Stimulated activated CD4-positive, alpha-beta T cell treated with anti-CD3 and anti-CD28 coated beads, Interleukin-2, amount 100 ng/mL, for 48 hours (primary cell): ENCODE results near the gene MRFAP1L1.
"Not testable (repeated sequence)": the region's sequence is repeated elsewhere in the genome, so short reads cannot be mapped to it uniquely, and the experiment has no call there.

ENCODE experiments used
- DNase-seq, 2 donors: peaks; one replicate each; pipeline ENCODE4 v3.0.0-alpha.2; 2020

Gene MRFAP1L1

DNA sequence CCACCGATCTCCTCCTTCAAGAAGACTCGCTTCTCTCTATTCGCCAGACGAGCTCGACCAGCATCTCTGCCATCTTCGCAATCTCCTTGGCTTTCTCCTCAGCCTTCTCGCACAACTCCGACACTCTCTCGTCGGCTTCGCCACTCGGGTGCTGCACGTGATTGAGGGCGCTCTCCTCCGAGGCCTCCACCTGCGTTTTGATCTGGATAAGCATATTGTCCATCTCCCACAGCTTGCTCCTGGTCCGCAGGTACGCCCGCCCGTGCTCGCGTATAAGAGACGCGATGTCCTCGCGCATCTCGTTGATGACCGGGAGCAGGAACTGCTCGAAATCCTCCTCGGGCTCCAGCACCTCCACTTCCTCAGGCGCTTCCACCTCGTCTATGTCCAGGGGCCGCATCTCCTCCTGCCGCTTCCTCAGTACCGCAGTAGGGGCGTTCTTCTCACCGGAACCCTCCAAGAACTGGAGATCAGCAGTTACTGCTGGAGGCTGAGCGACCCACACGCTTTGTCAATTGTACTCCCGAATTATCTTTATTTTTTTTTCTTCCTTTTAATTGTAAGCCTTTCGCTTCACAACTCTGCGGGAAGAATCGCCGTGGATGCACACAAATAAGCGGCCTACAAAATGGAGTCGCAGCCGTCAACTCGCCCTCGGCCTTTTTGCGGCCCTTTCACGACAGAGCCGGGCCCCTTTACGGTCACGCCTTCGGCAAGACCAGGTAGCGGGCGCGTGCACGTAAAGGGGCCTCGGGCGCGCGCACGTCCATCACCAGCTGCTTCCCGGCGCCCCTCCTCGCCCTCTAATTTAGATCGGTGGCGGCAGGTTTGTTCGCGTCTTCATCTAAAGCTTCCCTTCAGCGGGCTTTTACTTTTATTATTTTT is at the start of gene MRFAP1L1:
Gene MRFAP1L1 (minus strand): TSS at position 636 of the 885 bp plus-strand sequence. CDS start 236 bp downstream, at position 400.
- peak; percentile 93 to 96 for DNase-seq

DNA sequence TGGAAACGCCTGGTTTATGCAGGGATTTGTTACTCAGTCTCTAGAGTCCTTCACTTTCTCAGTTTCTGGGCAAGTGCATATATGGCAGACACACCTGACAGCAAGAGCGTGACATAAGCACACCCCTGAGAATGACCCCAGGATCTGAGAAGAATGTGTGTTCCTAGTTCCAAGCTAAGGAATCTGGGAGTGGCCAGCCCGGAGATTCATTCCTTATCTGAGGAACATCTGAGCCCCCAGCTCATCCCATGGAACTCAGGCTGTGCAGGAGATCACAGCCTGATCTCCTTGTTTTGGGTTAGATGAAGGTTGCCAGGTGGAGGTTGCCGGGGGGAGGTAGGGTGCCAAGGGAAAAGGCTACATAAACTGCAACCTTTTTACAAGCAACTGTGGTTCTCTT is 49.1 kb upstream of the MRFAP1L1 start:
- no peak for DNase-seq

DNA sequence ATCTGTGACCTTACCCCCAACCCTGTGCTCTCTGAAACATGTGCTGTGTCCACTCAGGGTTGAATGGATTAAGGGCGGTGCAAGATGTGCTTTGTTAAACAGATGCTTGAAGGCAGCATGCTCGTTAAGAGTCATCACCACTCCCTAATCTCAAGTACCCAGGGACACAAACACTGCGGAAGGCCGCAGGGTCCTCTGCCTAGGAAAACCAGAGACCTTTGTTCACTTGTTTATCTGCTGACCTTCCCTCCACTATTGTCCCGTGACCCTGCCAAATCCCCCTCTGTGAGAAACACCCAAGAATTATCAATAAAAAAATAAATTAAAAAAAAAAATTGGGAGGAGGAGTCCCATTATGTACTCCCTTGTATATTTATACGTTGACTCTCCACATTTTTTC is 46.7 kb upstream of the MRFAP1L1 start:
- DNase-seq: not testable (repeated sequence)

DNA sequence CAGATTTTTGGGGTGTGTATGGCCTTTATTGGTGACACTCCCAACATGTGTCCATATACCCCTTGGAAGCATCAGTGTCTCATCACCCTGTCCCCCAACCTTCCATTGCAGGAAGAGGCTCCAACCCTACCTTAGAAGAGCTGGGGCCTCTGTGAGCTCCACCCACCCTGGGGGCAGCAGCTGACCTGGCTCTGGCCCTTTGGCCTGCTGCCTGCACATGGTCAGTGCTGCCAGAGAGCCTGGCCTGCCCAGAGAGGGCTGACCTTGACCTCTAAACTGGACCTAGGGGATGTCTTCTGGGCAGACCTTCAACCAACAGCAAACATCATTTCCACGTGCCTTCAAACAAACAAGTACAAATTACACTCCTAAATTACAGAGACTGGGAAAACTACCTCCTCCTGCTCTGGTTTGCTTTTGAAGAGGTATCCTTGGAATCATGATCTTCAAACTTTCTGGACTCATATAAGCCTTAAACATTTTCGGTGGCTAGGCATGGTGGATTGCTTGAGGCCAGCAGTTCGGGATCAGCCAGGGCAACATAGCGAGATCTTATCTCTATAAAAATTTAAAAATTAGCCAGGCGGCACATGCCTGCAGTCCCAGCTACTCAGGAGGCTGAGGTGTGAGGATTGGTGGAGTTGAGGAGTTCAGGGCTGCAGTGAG is 45.6 kb upstream of the MRFAP1L1 start:
- no peak for DNase-seq

DNA sequence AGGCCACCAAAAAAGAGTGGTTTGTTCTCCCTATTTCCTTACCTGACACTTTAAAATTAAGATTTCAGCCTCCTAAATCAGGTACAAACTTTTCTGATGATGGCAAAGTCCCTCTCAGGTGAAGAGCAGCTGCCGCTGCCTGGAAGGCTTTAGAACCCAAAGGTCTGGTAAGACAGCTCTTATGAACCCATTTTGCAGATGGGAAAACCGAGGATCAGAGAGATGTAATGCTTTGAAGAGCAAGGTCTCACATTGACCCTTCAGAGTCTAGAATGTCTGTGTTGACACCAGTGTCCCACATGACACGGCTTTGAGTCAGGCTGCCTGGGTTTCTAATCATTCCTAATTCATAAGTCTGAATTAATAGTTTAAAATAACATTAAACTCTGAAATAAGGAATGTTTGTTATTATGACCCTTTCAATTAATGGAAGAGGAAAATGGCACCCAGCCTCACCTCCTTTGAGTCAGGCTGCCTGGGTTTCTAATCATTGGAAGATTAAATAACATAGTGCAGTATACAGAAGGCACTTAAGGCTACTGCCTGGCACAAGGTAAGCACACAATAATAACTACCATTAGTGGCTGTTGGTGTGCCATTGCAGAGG is 44.9 kb upstream of the MRFAP1L1 start:
- DNase-seq: no peak

DNA sequence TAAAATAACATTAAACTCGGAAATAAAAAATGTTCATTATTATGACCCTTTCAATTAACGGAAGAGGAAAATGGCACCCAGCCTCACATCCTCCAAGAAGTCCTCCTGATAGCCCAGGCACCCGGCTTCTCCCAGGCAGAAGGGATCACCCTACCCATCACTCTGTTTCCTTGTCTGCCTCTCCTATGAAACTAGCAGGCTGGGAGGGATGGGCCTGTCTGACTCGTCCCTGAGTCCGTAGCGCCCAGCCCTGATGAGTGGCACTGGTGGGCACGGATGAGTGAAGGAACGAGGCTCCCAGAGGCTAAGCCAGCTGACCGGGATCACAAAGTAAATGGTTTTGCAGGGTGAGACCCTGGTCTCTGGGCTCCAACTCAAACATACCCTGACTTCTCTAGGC is 44.2 kb upstream of the MRFAP1L1 start:
- no peak for DNase-seq

DNA sequence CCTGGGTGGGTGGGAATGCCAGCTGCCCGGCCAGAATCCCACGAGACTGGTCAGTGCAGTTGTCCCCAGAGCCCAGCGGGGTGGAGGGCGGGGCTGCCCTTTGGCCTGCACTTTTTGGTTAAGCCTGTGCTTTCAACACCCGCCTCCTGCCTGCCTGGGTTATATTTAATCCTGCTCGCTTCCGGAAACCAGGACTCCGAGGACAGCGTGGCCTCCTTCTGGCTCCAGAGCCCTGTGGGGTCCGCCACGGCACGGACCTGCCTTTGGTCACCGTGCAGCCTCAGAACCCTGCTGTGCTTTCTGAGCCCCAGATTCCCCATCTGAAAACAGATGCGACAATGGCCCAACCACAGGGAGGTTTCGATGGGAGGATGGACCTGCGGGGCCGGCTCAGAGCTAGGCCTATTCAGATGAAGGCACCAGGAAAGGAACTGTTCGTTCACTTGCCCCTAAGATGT is 43.5 kb upstream of the MRFAP1L1 start:
- DNase-seq: no peak

DNA sequence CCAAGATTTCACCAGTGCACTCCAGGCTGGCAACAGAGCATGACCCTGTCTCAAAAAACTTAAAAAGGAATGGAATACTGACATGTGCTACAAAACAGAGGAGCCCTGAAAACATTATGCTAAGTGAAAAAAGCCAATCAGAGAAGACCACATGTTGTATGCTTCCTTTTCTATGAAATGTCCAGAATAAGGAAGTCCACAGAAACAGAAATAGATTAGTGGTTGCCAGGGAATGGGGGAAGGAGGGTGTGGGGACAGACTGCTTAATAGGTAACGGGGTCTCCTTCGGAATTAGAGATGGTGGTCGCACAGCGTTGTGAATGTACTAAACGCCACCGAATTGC is 42.8 kb upstream of the MRFAP1L1 start:
- no peak for DNase-seq

DNA sequence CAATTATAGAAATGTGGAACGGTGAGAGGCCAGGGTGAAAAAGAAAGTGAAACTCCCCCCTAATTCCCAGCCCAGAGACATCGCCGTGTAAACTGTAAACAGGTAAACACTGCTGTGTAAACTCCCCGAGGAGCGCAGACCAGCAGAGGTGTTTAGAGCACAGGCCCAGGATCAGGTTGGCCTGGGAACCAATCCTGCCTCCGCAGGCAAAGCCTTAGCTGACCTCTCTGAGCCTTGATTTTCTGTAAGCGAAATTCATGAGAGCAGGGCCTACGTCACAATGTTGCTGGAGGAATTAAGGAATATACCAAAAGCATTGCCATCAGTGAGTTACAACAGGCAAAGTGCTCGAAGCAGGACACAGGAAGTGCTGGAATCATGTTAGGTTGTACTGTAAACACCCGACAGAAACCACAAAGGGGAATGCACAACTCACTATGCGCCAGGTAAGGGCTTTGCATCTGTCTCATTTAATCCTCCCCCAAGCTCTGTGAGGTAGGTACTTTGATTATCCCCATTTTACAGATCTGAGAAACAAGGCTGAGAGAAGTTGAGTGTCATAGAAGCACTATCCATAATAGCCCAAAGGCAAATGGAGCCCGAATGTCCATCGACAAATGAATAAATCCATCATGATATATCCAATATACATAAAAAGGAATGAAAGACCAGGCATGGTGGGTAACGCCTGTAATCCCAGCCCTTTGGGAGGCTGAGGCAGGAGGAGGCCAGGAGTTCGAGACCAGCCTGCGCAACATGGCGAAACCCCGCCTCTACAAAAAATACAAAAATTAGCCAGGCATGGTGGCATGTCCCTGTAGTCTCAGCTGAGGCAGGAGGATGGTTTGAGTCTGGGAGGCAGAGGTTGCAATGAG is 42.2 kb upstream of the MRFAP1L1 start:
- DNase-seq: no peak

DNA sequence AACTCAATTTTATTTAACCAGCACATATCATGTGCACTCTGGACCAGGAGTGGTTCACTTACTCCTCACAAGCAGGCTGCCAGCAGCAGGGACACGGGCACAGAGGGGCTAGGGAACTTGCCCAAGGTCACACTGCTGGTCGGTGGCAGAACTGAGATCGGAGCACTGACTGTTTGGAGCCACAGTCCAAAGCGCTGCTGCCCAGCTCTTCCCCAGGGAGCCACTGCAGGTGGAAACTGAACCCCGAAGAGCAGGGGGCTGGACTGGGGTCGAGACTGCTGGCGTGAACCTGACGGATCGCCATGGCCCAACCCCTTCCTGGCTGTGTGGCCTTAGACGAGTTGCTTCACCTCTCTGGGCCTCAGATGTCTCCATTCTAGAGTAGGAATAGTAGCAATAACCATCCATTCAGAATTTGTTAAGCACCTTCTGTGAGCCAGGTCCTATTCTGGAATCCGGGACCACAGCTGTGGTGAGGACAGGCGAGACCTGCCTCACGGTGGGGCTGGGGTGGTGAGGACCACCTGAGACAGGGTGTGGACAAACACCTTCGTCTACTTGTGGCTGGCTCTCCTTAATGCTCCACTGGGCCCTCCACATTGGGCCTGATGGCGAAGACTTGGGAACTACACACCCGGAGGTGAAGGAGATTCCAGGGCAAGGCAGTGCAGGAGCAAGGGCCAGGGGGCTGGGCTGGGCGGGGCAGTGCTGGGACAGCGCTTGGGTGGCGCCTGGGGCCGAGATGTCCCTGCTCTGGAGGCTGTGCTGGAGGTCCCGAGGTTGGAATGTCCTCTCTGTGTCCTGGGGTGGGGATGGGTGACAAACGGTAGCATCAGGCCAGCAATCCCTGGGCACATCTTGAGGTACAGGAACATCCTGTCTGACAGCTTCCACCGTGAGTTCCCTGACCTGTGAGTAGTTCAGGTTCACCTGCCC is 40.9 kb upstream of the MRFAP1L1 start:
- DNase-seq: no peak

DNA sequence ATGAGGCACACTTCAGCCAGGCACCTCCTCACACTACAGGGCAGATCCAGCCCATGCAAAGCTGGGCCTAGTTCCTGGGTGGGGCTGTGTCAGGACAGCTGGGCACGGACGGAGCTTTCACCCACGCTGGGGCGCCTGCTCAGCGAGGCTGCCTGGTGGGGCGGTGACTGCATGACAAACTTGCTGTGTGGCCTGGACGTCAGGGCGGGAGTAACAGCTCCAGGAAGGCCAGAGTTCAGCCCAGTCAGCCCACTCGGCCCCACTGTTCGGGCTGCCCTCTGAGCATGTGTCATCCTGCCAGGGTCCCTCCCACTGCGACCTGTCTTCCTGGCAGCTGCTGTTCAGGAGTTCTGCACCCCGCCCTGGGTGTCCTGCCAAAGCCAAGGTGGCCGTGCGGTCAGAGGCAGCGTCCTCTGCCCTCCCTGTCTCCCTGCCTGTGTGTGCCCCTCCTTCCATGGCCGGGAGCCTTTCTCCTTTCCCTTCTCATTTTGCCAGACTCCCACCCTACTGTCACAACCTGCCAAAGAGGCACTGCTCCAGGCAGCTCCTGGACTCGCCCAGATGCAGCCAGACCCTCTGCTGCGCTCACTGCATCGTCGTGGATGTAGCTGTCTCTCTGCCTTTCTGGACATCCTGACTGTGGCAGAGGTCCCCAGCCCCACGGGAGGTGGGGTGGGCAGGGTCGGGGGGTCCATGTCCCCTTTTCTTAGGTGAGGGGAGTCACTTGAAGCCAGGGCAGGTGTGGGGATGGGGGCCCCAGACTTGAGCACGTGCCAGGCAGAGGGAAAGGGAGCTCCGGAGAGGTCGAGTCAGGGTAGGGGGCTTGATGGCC is 39.9 kb upstream of the MRFAP1L1 start:
- no peak for DNase-seq

DNA sequence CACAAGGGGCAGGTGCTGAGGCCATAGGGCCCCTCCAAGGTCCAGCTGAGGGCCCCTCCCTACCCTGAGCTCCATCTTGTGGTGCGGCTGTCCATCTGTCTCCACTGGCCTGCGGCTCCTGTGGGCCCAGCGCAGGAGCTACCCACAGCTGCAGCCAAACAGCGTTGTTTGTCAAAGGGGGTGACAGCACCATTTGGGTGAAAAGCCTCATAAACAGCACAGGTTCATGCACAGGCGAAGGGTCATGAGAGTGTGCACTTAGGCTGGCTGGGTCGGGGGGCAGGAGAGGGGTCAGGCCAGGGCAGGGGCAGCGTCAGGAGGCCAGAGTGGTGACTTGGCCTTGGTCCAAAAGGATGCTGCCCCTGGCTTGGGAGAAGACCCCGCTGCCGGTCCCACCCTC is 38.6 kb upstream of the MRFAP1L1 start:
- no peak for DNase-seq

DNA sequence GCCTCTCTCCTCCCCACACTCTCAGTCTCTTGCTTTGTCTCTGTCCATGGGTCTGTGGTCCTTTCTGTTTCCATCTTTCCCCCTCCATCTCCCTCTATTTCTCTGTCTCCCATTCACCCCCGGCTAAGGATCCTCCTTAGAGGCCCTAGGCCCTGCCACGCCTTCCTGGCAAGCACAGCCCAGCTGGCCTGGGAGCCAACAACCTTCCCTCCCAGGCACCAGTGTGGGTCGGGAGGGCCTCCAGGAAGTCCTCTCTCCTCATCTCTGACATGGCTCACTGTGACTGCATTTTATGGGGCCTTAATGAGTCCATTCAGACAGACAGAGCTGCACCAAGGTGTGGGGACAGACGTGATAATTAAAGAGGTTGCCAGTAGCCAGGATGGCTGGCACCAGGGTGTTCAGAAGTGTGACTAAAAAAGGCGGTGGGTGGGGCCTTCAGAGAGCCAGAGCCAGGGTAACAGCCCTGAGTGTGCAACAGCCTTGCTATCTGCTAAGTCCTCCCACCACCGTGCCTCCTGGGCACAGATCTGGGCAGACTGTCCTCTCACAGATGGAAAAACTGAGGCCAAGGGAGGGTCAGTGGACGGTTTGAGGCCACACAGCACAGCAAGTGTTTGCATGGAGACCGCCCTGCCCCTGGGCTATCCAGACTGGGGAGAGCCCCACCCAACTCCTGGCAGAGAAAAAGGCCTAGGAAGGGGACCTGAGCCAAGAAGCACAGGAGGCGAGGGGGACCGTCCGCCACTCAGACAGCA is 37.8 kb upstream of the MRFAP1L1 start:
- DNase-seq: no peak

DNA sequence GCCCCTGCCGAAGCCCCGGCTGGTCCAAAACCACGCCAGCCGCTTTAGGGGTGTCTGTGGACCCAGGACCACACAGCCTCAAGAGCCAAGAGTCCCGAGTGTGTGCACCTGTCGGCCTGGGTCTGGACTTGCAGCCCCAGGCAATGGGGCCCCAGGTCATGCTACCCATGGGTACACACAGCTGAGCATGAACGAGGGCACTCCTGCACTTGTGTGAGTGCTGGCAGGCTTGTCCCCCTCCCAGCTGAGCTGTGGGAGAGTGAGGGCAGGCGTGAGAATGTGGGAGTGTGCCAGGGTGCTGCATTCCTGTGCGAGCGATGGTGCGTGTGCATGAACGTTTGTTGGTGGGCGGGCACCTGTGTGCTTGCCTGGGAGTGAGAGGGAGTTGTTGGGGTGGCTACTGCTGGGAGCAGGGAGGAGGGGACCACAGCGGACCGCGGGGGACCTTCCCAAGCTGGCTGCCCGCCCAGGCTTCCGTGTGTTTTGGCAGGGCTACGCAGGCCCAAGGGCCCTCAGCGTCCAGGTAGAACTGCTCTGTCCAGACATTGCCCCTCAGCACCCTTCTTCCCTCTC is 37.1 kb upstream of the MRFAP1L1 start:
- no peak for DNase-seq

DNA sequence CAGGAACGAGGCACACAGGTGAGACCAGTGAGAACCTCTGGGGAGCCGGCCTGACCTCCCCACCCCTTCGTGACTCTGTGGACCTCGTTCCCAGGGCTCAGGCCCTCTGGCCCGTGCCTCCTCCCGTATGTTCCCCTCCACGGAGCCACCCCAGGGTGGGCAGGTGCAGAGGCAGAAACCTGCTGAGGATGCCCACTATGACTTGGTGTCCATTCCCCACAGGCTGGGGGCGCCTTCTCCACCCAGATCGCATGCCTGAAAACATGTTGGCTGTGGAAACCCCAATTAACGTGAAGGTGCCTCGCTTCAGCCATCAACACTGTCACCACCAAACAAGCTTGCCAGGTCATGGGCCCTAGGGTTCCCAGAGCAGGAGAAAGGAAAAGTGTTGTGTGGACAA is 33.3 kb upstream of the MRFAP1L1 start:
- no peak for DNase-seq

DNA sequence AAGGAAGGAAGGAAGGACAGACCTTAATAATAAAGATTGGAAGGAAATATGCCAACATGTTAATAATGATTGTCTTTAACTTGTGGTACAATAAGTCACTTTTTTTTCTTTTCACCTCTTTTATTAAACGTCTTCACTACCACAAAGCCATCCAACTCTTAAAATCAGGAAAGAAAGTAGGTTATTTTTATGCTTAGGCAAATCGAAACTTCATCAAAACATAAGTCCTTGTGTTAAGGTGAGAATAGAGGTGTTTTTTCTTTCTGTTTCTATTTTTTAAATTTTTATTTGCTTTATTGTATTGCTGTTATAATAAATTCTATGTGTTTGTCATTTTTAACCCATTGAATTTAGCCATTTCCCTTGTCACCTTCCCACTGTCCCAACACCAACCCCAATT is 32.8 kb upstream of the MRFAP1L1 start:
- no peak for DNase-seq

DNA sequence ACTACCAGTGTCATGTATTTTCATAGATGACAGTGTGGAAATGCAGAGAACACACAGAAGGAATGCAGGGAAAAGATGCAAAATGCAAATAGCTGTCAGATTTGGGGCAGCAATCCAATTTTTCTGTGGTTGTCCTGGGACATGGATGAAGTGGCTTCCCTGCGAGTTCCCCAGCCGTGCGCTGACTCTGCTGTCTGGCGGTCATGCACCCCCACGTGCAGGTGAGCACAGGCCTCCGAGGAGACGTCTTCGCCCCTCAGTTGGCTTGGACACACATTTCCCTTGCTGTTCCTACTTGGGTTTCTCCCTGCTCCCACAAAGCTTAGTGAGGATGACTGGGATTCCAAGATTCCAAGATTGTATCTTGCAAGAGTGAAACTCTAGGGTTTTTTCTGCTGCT is 30.7 kb upstream of the MRFAP1L1 start:
- no peak for DNase-seq

DNA sequence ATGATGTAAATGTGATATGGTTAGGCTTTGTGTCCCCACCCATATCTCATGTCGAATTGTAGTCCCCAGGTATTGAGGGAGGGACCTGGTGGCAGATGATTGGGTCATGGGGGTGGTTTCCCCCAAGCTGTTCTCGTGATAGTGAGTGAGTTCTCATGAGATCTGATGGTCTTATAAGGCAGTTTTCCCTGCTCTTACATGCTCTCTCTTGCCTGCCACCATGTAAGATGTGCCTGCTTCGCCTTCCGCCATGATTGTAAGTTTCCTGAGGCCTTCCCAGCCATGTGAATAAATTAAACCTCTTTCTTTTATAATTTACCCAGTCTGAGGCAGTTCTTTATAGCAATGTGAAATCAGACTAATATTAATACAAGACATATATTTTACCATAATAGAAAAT is 30.3 kb upstream of the MRFAP1L1 start:
- no peak for DNase-seq

DNA sequence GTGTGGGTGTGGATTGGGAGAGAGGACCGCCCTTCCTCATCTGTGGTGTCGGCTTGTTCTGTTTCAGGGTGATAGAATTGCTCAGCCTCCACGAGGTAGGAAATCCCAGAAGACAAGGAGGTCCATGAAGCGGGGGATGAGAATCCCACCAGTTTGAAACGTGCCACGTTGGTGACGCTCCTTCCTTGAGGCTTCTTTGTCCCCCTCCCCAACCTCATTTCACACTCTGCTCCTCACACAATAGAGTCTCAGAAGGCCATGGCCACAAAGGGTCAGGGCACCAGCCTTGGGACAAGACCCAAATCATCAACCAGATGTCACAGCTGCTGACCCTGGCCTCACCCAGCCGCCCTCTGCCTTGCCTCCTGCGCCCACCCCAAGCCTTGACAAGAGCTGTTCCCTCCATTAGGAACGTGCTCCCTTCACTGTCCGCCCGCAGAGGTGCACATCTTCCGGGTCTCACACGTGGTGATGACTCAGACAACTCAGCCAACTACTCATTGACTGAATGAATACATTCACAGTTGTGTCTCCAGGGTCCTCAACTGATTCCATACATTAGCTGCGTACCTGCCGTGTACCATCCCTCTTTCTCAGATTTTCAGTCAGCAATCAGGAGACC is 24.6 kb upstream of the MRFAP1L1 start:
- no peak for DNase-seq
